IPS-18c (cell line): ENCODE data around the gene EFHD1.

Experiments
- H3K4me3 ChIP-seq: 2 replicates; pipeline ENCODE4 v1.7.0; 2013; ENCODE audit warnings: low read depth, mild to moderate bottlenecking, low read length, moderate library complexity; ENCODE audit not compliant: insufficient read depth
- H3K9me3 ChIP-seq: one replicate; pipeline ENCODE4 v1.6.1; 2013; ENCODE audit warnings: mild to moderate bottlenecking, low read length, moderate library complexity; ENCODE audit not compliant: control insufficient read depth, insufficient read depth

EFHD1 gene

GRCh38 chr2:232636788-232637420 is 3.5 kb downstream of the EFHD1 start:
- peaks cover 2% of the 10 kb centered on the region for H3K9me3 ChIP-seq

GRCh38 chr2:232637866-232638583 is 4.6 kb downstream of the EFHD1 start:
- Histone ChIP-seq H3K9me3 (peaks cover 5% of the 10 kb centered on the region), H3K4me3 (no peak overlapping the region)

More at GRCh38 chr2:232636788-232637420, 3.5 kb downstream of the EFHD1 start:
- no peak overlapping the region for H3K4me3 ChIP-seq

- no peak overlapping the region for H3K4me3 ChIP-seq
- peaks cover 5% of the 10 kb centered on the region for H3K9me3 ChIP-seq
These were observed 7.9 kb downstream of the EFHD1 start for GRCh38 chr2:232641153-232641848.

- Histone ChIP-seq H3K9me3 (peaks cover 5% of the 10 kb centered on the region), H3K4me3 (no peak overlapping the region)
These were observed 9.7 kb downstream of the EFHD1 start for GRCh38 chr2:232643147-232643425.

GRCh38 chr2:232643813-232644347 is 10.5 kb downstream of the EFHD1 start:
- H3K9me3 ChIP-seq = peaks cover 3% of the 10 kb centered on the region
- H3K4me3 ChIP-seq = no peak overlapping the region

GRCh38 chr2:232645061-232645460 is 11.7 kb downstream of the EFHD1 start:
- Histone ChIP-seq H3K9me3 (peaks cover 3% of the 10 kb centered on the region), H3K4me3 (no peak overlapping the region)

GRCh38 chr2:232646726-232647125 is 13.3 kb downstream of the EFHD1 start:
- Histone ChIP-seq H3K9me3 (peaks cover 3% of the 10 kb centered on the region), H3K4me3 (no peak overlapping the region)

- H3K9me3 ChIP-seq = peaks cover 3% of the 10 kb centered on the region
These were observed 13.9 kb downstream of the EFHD1 start for GRCh38 chr2:232647261-232647660.

GRCh38 chr2:232649033-232649432 is 15.6 kb downstream of the EFHD1 start:
- Histone ChIP-seq H3K4me3 (no peak overlapping the region), H3K9me3 (no peaks in the 10 kb centered on the region)

More at GRCh38 chr2:232647261-232647660, 13.9 kb downstream of the EFHD1 start:
- H3K4me3 ChIP-seq = no peak overlapping the region

GRCh38 chr2:232652505-232652851 is 19.1 kb downstream of the EFHD1 start:
- H3K9me3 ChIP-seq = no peaks in the 10 kb centered on the region
- no peak overlapping the region for H3K4me3 ChIP-seq

- H3K9me3 ChIP-seq = no peaks in the 10 kb centered on the region
- H3K4me3 ChIP-seq = no peak overlapping the region
These were observed 20.0 kb downstream of the EFHD1 start for GRCh38 chr2:232653441-232653840.

GRCh38 chr2:232655392-232655791 is 22.0 kb downstream of the EFHD1 start:
- Histone ChIP-seq H3K4me3 (no peak overlapping the region), H3K9me3 (no peaks in the 10 kb centered on the region)

- Histone ChIP-seq H3K9me3 (no peaks in the 10 kb centered on the region), H3K4me3 (no peak overlapping the region)
These were observed 24.9 kb downstream of the EFHD1 start for GRCh38 chr2:232658217-232658785.

- no peak overlapping the region for H3K4me3 ChIP-seq
- H3K9me3 ChIP-seq = no peaks in the 10 kb centered on the region
These were observed 26.0 kb downstream of the EFHD1 start for GRCh38 chr2:232659359-232659758.

GRCh38 chr2:232662486-232663260 is 29.3 kb downstream of the EFHD1 start:
- no peaks in the 10 kb centered on the region for H3K9me3 ChIP-seq
- H3K4me3 ChIP-seq = no peak overlapping the region

- H3K4me3 ChIP-seq = no peak overlapping the region
- H3K9me3 ChIP-seq = no peaks in the 10 kb centered on the region
These were observed 32.8 kb downstream of the EFHD1 start for GRCh38 chr2:232666051-232666805.
